ENCODE results near the gene OXCT2. TPM values are rescaled to one million over a fixed set of nuclear protein-coding genes. Genes with fewer than 3 reads are reported as not detected.
A peak's percentile ranks its signal among the peaks of the same experiment; 100 is the strongest.

OXCT2 gene
- total RNA-seq, 1 donor from 2014 or later, result 0.36 TPM

DNA sequence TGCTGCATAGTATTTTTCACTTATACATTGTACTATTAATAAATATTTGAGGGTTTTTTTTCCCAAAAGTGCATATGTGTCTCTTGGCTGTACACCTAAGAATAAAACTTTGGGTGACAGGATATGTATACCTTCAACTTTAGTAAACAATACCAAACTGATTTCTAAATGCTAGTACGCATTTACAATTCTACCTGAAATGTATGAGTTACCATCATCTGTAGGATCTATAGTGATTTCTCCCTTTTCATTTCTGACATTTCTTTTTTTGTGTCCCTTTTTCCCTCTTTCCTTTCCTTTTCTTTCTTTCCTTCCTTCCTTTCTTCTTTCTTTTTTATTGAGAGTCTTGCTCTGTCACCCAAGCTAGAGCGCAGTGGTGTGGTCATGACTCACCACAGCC, 34.2 kb upstream of the OXCT2 start:
- TF ChIP-seq EZH2 (IDR thresholded peaks at IDR 0.05; ENCODE audit: insufficient read depth, low read length) (no peak), CTCF (IDR thresholded peaks at IDR 0.05; ENCODE audit: insufficient read depth, low read depth, low read length) (no peak)
- H3K27ac Mint-ChIP-seq (ENCODE audit: unreplicated experiment), result no peak overlapping the region
- Histone ChIP-seq H3K36me3 (ENCODE audit: insufficient read depth, low read length) (no peaks in the 10 kb centered on the region), H3K4me2 (ENCODE audit: low read length) (no peak overlapping the region), H3K27ac (ENCODE audit: low read depth, low read length) (no peak overlapping the region), H3K9me3 (ENCODE audit: insufficient read depth, low read depth, low read length) (no peaks in the 10 kb centered on the region), H3K79me2 (ENCODE audit: insufficient read depth, low read length) (no peaks in the 10 kb centered on the region), H3K9ac (ENCODE audit: low read length) (no peak overlapping the region), H3K27me3 (ENCODE audit: insufficient read depth, low read length) (peaks cover 2% of the 10 kb centered on the region), H3K4me1 (ENCODE audit: insufficient read depth, low read length) (no peaks in the 10 kb centered on the region), H4K20me1 (ENCODE audit: insufficient read depth, low read length) (no peaks in the 10 kb centered on the region), H3K4me3 (ENCODE audit: insufficient read depth, low read depth, low read length) (no peak overlapping the region), H2AFZ (ENCODE audit: low read depth, low read length) (no peak overlapping the region)
- no peak for FAIRE-seq
- H3K27me3 Mint-ChIP-seq (ENCODE audit: low read depth, unreplicated experiment), result no peaks in the 10 kb centered on the region
- no peaks in the 10 kb centered on the region for H3K36me3 Mint-ChIP-seq (ENCODE audit: low read depth, unreplicated experiment)
- no peak overlapping the region for H3K4me3 Mint-ChIP-seq (ENCODE audit: unreplicated experiment)
- H3K4me1 Mint-ChIP-seq (ENCODE audit: low read depth, unreplicated experiment), result peaks cover 5% of the 10 kb centered on the region
- H3K9me3 Mint-ChIP-seq (ENCODE audit: unreplicated experiment), result peaks cover 11% of the 10 kb centered on the region
- DNase-seq (ENCODE audit: low read depth), result no peak

DNA sequence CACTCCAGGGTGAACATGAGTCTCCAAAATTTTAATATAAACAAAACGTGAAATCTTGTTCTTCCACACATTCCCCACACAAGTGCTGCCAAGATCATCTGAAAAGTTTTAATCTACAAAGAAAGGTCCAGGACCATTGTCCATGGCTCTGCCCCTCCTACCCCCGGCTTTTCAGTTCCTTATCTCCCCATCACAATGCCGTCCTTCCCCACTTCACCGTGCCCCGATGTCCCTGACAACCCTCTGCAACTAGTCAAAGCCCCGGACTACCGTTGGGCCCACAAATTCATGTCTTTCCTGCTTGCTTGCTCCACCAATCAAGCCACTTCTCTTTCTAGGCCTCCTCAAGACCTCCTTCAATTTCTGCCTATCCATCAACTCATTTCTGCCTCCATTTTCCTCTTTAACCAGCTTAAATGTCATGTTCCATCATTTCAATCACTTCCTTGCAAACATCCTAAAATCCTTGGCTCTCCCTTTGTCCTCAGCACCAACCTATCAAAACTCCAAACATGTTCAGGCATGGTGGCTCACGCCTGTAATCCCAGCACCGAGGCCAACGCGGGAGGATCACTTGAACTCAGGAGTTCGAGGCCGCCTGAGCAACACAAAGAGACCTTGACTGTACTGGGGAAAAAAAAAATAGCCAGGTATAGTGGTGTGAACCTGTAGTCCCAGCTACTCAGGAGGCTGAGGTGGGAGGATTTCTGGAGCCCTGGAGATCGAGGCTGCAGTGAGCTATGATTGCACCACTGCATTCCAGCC, 31.5 kb upstream of the OXCT2 start:
- no peak for FAIRE-seq
- peaks cover 2% of the 10 kb centered on the region for H3K27me3 ChIP-seq (ENCODE audit: insufficient read depth, low read length)
- H3K36me3 Mint-ChIP-seq (ENCODE audit: low read depth, unreplicated experiment), result no peaks in the 10 kb centered on the region
- DNase-seq (ENCODE audit: low read depth), result no peak
- no peak overlapping the region for H2AFZ ChIP-seq (ENCODE audit: low read depth, low read length)
- H3K9ac ChIP-seq (ENCODE audit: low read length), result no peak overlapping the region
- no peak overlapping the region for H3K27ac ChIP-seq (ENCODE audit: low read depth, low read length)
- no peaks in the 10 kb centered on the region for H4K20me1 ChIP-seq (ENCODE audit: insufficient read depth, low read length)
- TF ChIP-seq CTCF (IDR thresholded peaks at IDR 0.05; ENCODE audit: insufficient read depth, low read depth, low read length) (no peak), EZH2 (IDR thresholded peaks at IDR 0.05; ENCODE audit: insufficient read depth, low read length) (no peak)
- no peak overlapping the region for H3K4me2 ChIP-seq (ENCODE audit: low read length)
- no peaks in the 10 kb centered on the region for H3K79me2 ChIP-seq (ENCODE audit: insufficient read depth, low read length)
- no peaks in the 10 kb centered on the region for H3K36me3 ChIP-seq (ENCODE audit: insufficient read depth, low read length)
- H3K4me3 ChIP-seq (ENCODE audit: insufficient read depth, low read depth, low read length), result no peak overlapping the region
- peaks cover 8% of the 10 kb centered on the region for H3K9me3 Mint-ChIP-seq (ENCODE audit: unreplicated experiment)
- no peaks in the 10 kb centered on the region for H3K9me3 ChIP-seq (ENCODE audit: insufficient read depth, low read depth, low read length)
- H3K4me3 Mint-ChIP-seq (ENCODE audit: unreplicated experiment), result no peak overlapping the region
- H3K27ac Mint-ChIP-seq (ENCODE audit: unreplicated experiment), result no peak overlapping the region
- H3K27me3 Mint-ChIP-seq (ENCODE audit: low read depth, unreplicated experiment), result no peaks in the 10 kb centered on the region
- peaks cover 4% of the 10 kb centered on the region for H3K4me1 ChIP-seq (ENCODE audit: insufficient read depth, low read length)
- peaks cover 8% of the 10 kb centered on the region for H3K4me1 Mint-ChIP-seq (ENCODE audit: low read depth, unreplicated experiment)

DNA sequence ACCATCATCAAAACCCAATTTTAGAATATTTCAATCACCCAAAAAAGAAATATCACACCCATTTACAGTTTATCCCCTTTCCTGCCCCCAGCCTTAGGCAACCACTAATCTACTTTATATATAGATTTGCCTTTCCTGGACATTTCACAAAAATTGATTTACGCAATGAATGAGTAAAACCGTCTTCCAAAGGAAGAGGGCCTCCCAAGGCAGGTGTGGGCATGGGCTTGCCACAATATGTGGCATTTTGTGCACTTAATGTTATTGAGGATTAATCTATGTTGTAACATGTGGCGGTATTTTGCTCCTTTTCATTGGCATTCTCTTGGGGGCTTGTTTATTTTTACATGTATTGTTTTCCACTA, 29.3 kb upstream of the OXCT2 start:
- Histone ChIP-seq H3K79me2 (ENCODE audit: insufficient read depth, low read length) (no peaks in the 10 kb centered on the region), H3K36me3 (ENCODE audit: insufficient read depth, low read length) (no peaks in the 10 kb centered on the region), H3K9me3 (ENCODE audit: insufficient read depth, low read depth, low read length) (no peaks in the 10 kb centered on the region), H3K4me2 (ENCODE audit: low read length) (no peak overlapping the region), H4K20me1 (ENCODE audit: insufficient read depth, low read length) (no peaks in the 10 kb centered on the region), H3K4me3 (ENCODE audit: insufficient read depth, low read depth, low read length) (no peak overlapping the region), H3K4me1 (ENCODE audit: insufficient read depth, low read length) (peaks cover 4% of the 10 kb centered on the region), H3K27ac (ENCODE audit: low read depth, low read length) (no peak overlapping the region), H3K27me3 (ENCODE audit: insufficient read depth, low read length) (peaks cover 2% of the 10 kb centered on the region), H2AFZ (ENCODE audit: low read depth, low read length) (no peak overlapping the region), H3K9ac (ENCODE audit: low read length) (no peak overlapping the region)
- Mint-ChIP-seq H3K4me1 (ENCODE audit: low read depth, unreplicated experiment) (peaks cover 8% of the 10 kb centered on the region), H3K36me3 (ENCODE audit: low read depth, unreplicated experiment) (no peaks in the 10 kb centered on the region), H3K27ac (ENCODE audit: unreplicated experiment) (peak overlapping the region; percentile 59), H3K9me3 (ENCODE audit: unreplicated experiment) (peaks cover 5% of the 10 kb centered on the region), H3K27me3 (ENCODE audit: low read depth, unreplicated experiment) (no peaks in the 10 kb centered on the region), H3K4me3 (ENCODE audit: unreplicated experiment) (no peak overlapping the region)
- no peak for TF ChIP-seq CTCF (IDR thresholded peaks at IDR 0.05; ENCODE audit: insufficient read depth, low read depth, low read length)
- no peak for TF ChIP-seq EZH2 (IDR thresholded peaks at IDR 0.05; ENCODE audit: insufficient read depth, low read length)
- DNase-seq (ENCODE audit: low read depth) (no peak), FAIRE-seq (no peak)

All from astrocyte (in vitro differentiated cells and primary cell).